DOHH2 (cell line): ENCODE results near the gene TCERG1L.

Experiments
- H3F3A ChIP-seq: fragments of 200-600 bp; sonication (generic), shearing (Covaris generic); 2 replicates; pipeline ENCODE4 v1.6.0; 2016; ENCODE audit warnings: antibody characterized with exemption, mild to moderate bottlenecking; ENCODE audit not compliant: control insufficient read depth, insufficient read depth
- H3K27ac ChIP-seq: fragments of 200-600 bp; sonication (generic); 2 replicates; pipeline ENCODE4 v1.5.1; 2014; ENCODE audit warnings: low read depth, mild to moderate bottlenecking, low read length, moderate library complexity
- H3K27me3 ChIP-seq: fragments of 200-600 bp; sonication (generic); 2 replicates; pipeline ENCODE4 v1.6.1; 2014; ENCODE audit warnings: mild to moderate bottlenecking, low read length, mixed read lengths; ENCODE audit not compliant: control insufficient read depth
- H3K36me3 ChIP-seq: fragments of 200-600 bp; sonication (generic); 2 replicates; pipeline ENCODE4 v1.6.1; 2014; ENCODE audit warnings: mild to moderate bottlenecking, low read length, moderate library complexity, mixed read lengths; ENCODE audit not compliant: control insufficient read depth
- H3K4me1 ChIP-seq: fragments of 200-600 bp; sonication (generic); 2 replicates; pipeline ENCODE4 v1.6.1; 2014; ENCODE audit warnings: mild to moderate bottlenecking, low read length, mixed read lengths; ENCODE audit not compliant: control insufficient read depth
- H3K4me2 ChIP-seq: fragments of 200-600 bp; sonication (generic); 2 replicates; pipeline ENCODE4 v1.6.0; 2014; ENCODE audit warnings: mild to moderate bottlenecking, low read length, moderate library complexity
- H3K4me3 ChIP-seq: fragments of 200-600 bp; sonication (generic); 2 replicates; pipeline ENCODE4 v1.5.1; 2014; ENCODE audit warnings: mild to moderate bottlenecking, low read length, mixed read lengths
- H3K79me2 ChIP-seq: fragments of 200-600 bp; sonication (generic); 2 replicates; pipeline ENCODE4 v1.6.1; 2014; ENCODE audit warnings: mild to moderate bottlenecking, low read length, mixed read lengths; ENCODE audit not compliant: control insufficient read depth
- H3K9me2 ChIP-seq: fragments of 200-600 bp; sonication (generic); replicated peaks from 2 replicates; pipeline ENCODE4 v1.6.1; 2014; ENCODE audit warnings: mild to moderate bottlenecking, low read length, mixed read lengths; ENCODE audit not compliant: control insufficient read depth
- H3K9me3 ChIP-seq: fragments of 200-600 bp; sonication (generic); 2 replicates; pipeline ENCODE4 v1.6.1; 2014; ENCODE audit warnings: antibody characterized with exemption, low read length, mixed read lengths; ENCODE audit not compliant: control insufficient read depth, insufficient read depth
- H4K20me1 ChIP-seq: fragments of 200-600 bp; sonication (generic); 2 replicates; pipeline ENCODE4 v1.6.0; 2014; ENCODE audit warnings: low read depth, mild to moderate bottlenecking, antibody characterized with exemption, low read length, moderate library complexity; ENCODE audit not compliant: control insufficient read depth, insufficient read depth
- CTCF ChIP-seq: fragments of 200-600 bp; sonication (generic); IDR thresholded peaks from one replicate; pipeline ENCODE4 v1.5.1; 2014; ENCODE audit warnings: antibody characterized with exemption, mild to moderate bottlenecking, low read depth, low read length; ENCODE audit not compliant: poor library complexity, severe bottlenecking
- EZH2phosphoT487 ChIP-seq: fragments of 200-600 bp; sonication (generic); IDR thresholded peaks from 2 replicates; pipeline ENCODE4 v1.6.1; 2017; ENCODE audit warnings: borderline replicate concordance, mild to moderate bottlenecking, antibody characterized with exemption, low read length, moderate library complexity, mixed read lengths

The TCERG1L gene

GRCh38 chr10:131049016-131049415 lies 262.5 kb downstream of the TCERG1L start:
- Histone ChIP-seq H3K27ac (no peak overlapping the region), H3K4me3 (no peak overlapping the region), H3K36me3 (no peaks in the 10 kb centered on the region), H3K79me2 (no peaks in the 10 kb centered on the region), H3K4me1 (no peaks in the 10 kb centered on the region), H4K20me1 (no peaks in the 10 kb centered on the region), H3K9me2 (no peaks in the 10 kb centered on the region), H3K27me3 (no peaks in the 10 kb centered on the region), H3F3A (no peaks in the 10 kb centered on the region), H3K4me2 (no peak overlapping the region), H3K9me3 (no peaks in the 10 kb centered on the region; the same call in 1 of the 2 replicates)
- no peak for TF ChIP-seq CTCF
- no peak for TF ChIP-seq EZH2phosphoT487

DNA sequence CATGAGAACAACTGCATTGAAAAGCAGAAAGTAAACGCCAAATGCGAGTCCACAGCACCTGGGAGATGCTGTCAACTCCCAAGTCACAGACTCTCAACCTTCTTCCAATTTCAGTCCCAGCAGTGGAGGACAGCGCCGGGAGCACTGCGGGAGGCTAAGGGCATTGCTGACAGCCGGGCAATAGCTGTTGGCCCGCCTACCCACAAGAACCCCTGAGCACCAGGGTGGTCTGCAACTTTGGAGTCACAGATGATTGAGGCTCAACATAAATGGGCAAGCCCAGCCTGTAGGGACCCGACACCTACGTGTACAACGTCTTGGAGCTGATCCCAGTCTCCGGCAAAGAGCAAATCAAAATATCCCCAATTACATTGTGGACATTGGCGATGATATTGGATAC lies 262.9 kb downstream of the TCERG1L start:
- TF ChIP-seq CTCF, result no peak
- TF ChIP-seq EZH2phosphoT487, result no peak
- Histone ChIP-seq H3K27ac (no peak overlapping the region), H3K4me1 (no peaks in the 10 kb centered on the region)

GRCh38 chr10:131047501-131047900 lies 264.0 kb downstream of the TCERG1L start:
- H4K20me1 ChIP-seq, result no peaks in the 10 kb centered on the region
- H3K27ac ChIP-seq, result no peak overlapping the region
- H3K4me2 ChIP-seq, result no peak overlapping the region
- no peaks in the 10 kb centered on the region for H3K9me2 ChIP-seq
- no peak overlapping the region for H3K4me3 ChIP-seq
- no peaks in the 10 kb centered on the region; the same call in 1 of the 2 replicates for H3K9me3 ChIP-seq
- TF ChIP-seq EZH2phosphoT487 (no peak), CTCF (no peak)
- no peaks in the 10 kb centered on the region for H3K27me3 ChIP-seq
- H3F3A ChIP-seq, result no peaks in the 10 kb centered on the region
- H3K36me3 ChIP-seq, result no peaks in the 10 kb centered on the region
- H3K79me2 ChIP-seq, result no peaks in the 10 kb centered on the region
- H3K4me1 ChIP-seq, result no peaks in the 10 kb centered on the region

More for the DNA sequence above, 262.9 kb downstream of the TCERG1L start:
- Histone ChIP-seq H3K9me3 (no peaks in the 10 kb centered on the region; the same call in 1 of the 2 replicates), H4K20me1 (no peaks in the 10 kb centered on the region), H3K9me2 (no peaks in the 10 kb centered on the region), H3K4me2 (no peak overlapping the region), H3K4me3 (no peak overlapping the region), H3K79me2 (no peaks in the 10 kb centered on the region), H3K36me3 (no peaks in the 10 kb centered on the region), H3F3A (no peaks in the 10 kb centered on the region), H3K27me3 (no peaks in the 10 kb centered on the region)
